Putamen (tissue), 1 donor: ENCODE measurements around the gene KLF2.

Source experiments
- DNase-seq: peaks from one replicate; pipeline ENCODE4 v3.0.0-alpha.2; 2016; ENCODE audit warnings: low spot score

KLF2 gene

DNA sequence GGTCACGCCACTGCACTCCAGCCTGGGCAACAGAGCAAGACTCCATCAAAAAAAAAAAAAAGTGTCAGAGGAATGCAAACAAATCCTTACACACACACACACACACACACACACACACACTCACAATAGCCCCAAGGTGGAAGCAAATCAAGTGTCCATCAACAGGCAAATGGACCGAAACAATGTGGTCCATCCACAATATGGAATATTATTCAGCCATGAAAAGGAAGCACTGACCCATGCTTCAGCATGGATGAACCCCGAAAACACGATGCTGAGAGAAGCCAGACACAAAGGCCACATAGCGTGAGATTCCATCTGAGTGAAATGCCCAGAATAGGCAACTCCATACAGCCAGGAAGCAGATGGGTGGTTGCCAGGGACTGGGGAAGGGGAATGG lies 16.5 kb upstream of the KLF2 start:
- no peak for DNase-seq

- no peak for DNase-seq
Measured at GRCh38 chr19:16309643-16310042, 15.0 kb upstream of the KLF2 start.

DNA sequence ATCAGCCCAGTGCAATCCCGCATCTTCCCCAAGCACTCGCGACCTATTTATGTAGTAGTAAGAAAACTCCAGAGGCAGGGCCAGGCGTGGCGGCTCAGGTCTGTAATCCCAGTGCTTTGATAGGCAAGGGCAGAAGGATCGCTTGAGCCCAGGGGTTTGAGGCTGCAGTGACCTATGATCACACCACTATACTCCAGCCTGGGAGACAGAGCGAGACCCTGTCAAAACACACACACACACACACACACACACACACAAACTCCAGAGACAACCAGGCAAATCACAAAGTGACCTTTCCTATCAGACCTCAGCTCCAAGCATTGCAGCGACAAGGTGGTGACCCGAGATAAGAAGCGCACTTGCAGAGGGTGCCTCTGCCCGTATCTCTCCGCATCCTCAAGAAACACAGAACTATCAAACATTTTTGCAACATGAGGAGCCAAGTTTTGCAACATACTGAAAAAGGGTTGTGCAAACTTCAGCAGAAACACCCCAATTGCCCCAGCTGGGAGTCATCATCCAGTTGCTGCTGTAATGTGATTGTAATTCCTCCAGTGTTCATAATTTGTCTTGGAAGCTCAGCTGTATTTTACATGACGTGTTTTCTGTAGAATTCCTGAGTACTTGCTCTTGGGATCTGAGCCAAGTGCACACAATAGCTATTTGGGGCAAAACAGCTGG lies 8.7 kb upstream of the KLF2 start:
- DNase-seq, result no peak

DNA sequence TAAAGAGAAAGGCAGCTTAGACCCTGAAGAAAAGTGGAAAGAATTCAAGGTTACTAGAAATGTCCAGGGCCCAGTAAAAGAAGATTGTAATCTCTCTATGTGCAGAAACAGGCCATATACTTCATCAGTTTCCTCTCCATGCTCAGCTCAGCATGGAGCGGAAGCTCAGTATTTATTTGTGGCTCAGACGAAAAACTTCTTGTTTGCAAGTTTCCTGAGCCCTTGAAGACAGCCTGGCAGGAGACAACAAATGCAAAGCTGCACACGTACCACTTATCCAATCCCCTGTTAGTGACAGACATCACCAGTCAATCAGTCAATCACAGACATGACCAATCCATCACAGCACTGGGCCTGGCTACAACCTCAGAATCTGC lies 8.1 kb upstream of the KLF2 start:
- DNase-seq, result no peak

DNA sequence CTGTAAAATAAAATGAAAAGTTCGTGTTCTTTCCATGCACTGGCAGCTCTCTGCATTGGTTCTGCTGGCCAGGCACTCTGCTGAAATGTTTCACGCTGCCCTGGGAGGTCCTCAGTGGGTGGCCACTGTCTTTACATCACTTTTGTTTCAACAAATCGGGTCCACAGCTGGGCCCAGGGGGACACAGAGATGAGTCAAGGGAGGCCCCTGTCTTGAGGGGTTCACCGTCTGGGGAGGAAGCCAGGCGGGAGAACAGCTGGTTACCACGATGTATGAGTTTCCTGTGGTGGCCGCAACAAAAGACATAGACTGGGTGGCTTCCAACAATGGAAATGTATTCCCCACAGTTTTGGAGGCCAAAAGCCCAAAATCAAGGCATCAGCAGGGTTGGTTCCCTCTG lies 5.1 kb upstream of the KLF2 start:
- no peak for DNase-seq

DNA sequence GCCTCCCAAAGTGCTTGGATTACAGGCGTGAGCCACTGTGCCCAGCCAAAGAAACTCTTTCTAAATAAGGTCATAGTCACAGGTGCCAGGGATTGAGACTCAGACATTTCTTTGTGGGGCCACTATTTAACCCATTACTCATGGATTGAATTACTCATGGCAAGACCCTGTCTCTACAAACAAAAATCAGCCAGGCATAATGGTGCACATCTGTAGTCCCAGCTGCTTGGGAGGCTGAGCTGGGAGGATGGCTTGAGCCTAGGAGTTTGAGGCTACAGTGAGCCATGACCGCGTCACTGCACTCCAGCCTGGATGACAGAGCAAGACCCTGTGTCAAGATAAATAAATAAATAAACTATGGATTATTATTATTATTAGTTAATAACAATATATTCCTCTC lies 3.6 kb upstream of the KLF2 start:
- no peak for DNase-seq

DNA sequence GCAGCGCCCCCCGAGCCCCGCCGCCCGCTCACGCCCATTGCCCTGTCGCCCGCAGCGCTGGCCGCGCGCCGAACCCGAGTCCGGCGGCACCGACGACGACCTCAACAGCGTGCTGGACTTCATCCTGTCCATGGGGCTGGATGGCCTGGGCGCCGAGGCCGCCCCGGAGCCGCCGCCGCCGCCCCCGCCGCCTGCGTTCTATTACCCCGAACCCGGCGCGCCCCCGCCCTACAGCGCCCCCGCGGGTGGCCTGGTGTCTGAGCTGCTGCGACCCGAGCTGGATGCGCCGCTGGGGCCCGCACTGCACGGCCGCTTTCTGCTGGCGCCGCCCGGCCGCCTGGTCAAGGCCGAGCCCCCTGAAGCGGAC lies 518 bp downstream of the KLF2 start:
- DNase-seq, result no peak

DNA sequence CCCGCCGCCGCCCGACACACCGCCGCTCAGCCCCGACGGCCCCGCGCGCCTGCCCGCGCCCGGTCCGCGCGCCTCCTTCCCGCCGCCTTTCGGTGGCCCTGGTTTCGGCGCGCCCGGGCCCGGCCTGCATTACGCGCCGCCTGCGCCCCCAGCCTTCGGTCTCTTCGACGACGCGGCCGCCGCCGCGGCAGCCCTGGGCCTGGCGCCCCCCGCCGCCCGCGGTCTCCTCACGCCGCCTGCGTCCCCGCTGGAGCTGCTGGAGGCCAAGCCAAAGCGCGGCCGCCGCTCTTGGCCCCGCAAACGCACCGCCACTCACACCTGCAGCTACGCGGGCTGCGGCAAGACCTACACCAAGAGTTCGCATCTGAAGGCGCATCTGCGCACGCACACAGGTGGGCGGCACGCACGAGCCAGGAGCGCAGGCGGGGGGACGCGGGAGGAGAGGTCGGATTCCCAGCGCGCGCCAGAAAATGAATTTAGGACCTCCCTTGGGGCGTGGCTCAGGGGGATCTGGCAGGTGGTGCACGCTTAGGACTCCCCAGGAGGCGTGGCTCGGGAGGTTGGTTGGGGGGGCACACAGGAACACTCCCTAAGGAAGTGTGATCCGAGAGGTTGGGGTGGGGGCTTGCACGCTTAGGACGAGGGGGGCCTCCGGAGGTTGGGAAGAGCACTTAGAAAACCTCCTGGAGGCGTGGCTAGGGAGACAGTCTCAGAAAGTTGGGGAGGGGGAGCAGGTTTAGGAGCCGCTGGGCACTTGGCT lies 1.2 kb downstream of the KLF2 start:
- no peak for DNase-seq

DNA sequence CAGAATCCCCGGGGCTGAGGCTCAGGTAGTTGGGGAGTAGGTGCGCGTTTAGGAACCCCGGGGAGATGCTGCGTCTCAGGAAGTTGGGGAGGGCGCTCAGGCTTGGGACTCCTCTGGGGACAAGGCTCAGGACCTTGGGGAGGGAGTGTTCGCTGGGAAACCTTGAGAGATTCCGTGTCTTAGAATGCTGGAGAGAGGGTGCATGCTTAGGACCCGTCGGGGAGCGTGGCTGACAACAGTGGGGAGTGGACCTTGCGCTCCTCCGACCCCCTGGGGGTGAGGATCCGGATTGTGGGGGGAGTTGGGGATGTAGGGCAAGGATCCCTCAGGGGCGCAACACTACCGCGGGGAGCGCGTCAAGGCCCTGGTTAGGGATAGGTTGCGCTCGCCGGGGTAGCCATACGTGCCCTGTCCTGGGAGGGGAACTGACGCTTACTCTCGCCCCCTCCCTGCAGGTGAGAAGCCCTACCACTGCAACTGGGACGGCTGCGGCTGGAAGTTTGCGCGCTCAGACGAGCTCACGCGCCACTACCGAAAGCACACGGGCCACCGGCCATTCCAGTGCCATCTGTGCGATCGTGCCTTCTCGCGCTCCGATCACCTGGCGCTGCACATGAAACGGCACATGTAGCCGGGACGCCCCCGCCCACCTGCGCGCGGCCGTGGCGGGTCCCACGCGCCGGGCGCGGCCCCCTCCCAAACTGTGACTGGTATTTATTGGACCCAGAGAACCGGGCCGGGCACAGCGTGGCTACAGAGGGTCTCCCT lies 2.0 kb downstream of the KLF2 start:
- no peak for DNase-seq

DNA sequence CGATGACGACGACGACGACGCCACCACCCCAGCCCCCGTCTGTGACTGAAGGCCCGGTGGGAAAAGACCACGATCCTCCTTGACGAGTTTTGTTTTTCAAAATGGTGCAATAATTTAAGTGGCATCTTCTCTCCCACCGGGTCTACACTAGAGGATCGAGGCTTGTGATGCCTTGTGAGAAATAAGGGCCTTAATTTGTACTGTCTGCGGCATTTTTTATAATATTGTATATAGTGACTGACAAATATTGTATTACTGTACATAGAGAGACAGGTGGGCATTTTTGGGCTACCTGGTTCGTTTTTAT lies 2.5 kb downstream of the KLF2 start:
- DNase-seq, result no peak

DNA sequence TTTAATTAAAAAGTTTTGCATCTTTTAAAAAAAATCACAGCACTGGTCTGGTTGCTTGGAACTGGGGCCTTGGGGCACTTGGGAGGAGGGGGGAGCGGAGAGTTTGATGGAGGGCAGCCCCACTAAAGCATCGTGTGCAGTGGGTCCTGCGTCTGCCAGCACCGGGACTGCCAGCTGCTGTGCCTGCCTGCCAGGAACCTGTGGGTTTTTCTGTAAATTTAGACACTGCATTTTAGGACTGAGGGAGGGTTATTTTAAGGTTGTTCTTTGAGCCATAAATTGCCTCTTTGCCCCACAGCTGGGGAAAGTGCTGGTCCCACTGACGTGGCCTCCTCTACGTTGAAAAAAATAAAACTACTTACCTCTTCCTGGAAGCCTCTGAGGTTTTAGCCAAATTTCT lies 2.9 kb downstream of the KLF2 start:
- DNase-seq, result no peak

GRCh38 chr19:16327911-16328823 lies 3.5 kb downstream of the KLF2 start:
- DNase-seq, result peak; percentile 39

DNA sequence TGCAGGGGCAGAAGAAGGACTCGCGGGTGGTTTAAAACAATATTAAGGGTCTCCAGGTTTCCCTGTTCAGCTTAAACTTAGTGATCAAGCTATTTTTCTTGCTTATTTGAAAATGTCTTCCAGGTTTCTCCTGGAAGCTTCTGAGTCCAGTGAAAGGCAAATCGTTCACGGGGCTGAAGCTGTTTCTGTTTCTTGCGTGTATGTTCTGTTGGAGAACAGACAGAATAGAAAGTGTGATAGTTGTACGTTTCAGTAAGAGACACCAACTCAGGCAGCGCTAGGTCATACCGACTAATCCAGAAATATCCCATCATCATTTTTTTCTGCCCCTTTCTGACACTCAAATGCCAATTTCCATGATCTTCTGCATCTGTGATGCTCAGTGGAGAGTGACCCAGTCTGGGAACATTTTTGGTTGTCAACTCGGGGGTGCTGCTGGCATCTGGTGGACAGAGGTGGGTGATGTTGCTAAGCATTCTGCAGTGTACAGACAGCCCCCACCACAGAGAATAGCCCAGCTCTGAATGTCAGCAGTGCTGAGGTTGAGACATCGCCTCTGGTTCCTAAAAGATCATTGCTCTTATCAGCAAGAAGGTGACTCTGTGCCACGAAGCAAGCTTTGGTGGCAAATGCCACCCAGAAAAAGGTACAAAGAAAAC lies 4.3 kb downstream of the KLF2 start:
- no peak for DNase-seq

DNA sequence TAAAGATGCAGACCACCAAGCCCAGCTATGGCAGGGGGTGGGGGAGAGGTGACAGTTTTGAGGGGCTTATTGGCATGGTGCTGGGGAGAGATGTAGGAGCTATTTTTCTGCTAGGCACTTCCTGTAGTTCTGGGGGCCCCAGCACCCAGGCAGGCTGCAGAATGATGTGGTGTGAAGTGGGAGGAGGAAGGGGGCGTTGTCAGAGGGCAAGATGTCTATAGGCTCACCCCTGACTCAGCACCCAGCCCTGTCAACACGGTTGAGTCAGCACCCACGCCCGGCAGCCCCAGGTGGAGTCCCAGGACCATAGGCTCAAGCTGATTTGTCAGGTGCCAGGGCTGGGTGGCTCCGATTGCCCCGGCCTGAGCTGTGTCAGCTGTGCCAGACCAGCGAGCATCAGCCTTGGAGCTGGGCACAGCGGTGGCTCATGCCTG lies 5.8 kb downstream of the KLF2 start:
- DNase-seq, result no peak

GRCh38 chr19:16330806-16331690 lies 6.4 kb downstream of the KLF2 start:
- DNase-seq, result no peak

- DNase-seq, result no peak
Measured at GRCh38 chr19:16333001-16333586, 8.5 kb downstream of the KLF2 start.

DNA sequence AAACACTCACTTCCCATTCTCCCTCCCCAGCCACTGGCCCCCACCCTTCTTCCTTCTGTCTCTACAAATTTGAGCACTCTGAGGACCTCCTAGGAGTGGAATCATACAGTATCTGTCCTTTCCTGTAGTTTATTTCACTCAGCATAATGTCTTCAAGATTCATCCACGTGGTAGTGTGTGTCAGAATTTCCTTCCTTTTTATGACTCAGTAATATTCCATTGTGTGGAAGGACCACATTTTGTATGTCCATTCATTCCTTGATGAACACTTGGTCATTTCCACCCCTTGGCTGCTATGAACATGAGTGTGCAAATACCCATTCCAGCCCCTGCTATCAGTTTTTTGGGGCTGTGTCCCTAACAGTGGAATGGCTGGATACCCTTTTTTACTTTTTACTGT lies 9.8 kb downstream of the KLF2 start:
- DNase-seq, result no peak

GRCh38 chr19:16335226-16335625 lies 10.6 kb downstream of the KLF2 start:
- no peak for DNase-seq

DNA sequence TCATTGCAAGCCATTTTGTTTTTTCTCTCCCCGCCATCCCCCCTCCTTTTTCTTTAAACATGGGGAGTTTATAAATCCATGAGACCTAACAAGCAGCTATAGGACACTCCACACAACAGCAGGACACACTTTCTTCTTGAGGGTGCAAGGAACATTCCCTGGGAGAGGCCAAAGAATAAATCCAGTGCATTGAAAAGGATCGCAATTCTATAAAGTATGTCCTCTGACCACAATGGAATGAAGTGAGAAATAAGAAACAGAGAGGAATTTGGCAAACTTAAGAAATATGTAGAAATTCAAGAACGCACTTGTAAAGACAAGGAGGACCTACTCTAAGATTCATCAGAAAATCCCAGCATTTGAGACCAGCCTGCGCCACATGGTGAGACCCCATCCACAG lies 11.9 kb downstream of the KLF2 start:
- DNase-seq, result no peak

DNA sequence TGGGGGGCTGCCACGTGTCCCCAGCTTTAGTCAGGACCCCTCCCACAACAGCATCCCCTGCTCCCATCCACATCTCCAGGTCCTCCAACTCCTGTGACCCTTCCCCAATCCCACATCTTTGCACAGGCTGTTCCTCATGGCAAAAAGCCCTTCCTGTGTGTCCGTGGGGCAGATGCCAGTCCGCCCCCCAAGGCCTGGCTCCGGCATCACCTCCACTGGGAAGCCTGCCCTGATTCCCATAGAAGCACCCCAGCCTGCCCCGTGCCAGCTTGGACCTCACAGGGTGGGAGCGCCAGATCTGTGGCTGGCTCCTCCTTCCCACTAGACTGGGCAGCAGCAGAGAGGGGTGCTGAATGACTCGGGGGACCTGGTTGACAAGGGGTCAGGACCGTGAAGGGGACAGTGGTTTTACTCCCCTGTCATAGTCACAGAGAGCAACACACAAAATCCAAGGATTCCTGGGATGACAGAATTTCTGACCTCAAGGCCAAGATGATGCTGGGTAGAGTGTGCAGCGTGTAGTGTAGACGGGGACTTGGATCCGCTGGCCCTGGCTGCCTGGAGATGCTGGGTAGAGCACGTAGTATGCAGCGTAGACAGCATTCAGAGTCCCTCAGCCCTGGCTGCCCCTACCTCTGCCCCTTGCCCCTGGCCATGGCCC lies 13.3 kb downstream of the KLF2 start:
- no peak for DNase-seq
